GM23338 (cell line): Measurements from ENCODE around the gene APBA2. TPM values are rescaled to one million over a fixed set of nuclear protein-coding genes. Genes with fewer than 3 reads are reported as not detected.

Experiments
- ATAC-seq: fragments of 200-7000 bp; cut with Tn5 transposase; 3 replicates; pipeline ENCODE4 v1.9.1; 2020
- DNase-seq: peaks from one replicate; pipeline ENCODE4 v3.0.0-alpha.2; 2015; ENCODE audit warnings: low spot score
- H2AFZ ChIP-seq: fragments of 200-600 bp; sonication (generic); 2 replicates; pipeline ENCODE4 v1.8.0; 2016; ENCODE audit warnings: antibody characterized with exemption, mild to moderate bottlenecking, moderate library complexity
- H3F3A ChIP-seq: fragments of 200-600 bp; sonication (generic); replicated peaks from 2 replicates; pipeline ENCODE4 v1.8.0; 2017; ENCODE audit warnings: antibody characterized with exemption, mixed run types, low read depth
- H3K27ac ChIP-seq: fragments of 200-600 bp; sonication (generic); 2 replicates; pipeline ENCODE4 v1.6.1; 2016; ENCODE audit warnings: low read depth
- H3K27me3 ChIP-seq: fragments of 200-600 bp; sonication (generic); 2 replicates; pipeline ENCODE4 v1.8.0; 2016; ENCODE audit warnings: mild to moderate bottlenecking, mixed run types, moderate library complexity; ENCODE audit not compliant: insufficient read depth
- H3K36me3 ChIP-seq: fragments of 200-600 bp; sonication (generic); 2 replicates; pipeline ENCODE4 v1.8.0; 2016; ENCODE audit warnings: mild to moderate bottlenecking; ENCODE audit not compliant: insufficient read depth
- H3K4me1 ChIP-seq: fragments of 200-600 bp; sonication (generic); 2 replicates; pipeline ENCODE4 v1.8.0; 2016; ENCODE audit warnings: mild to moderate bottlenecking, moderate library complexity; ENCODE audit not compliant: insufficient read depth
- H3K4me2 ChIP-seq: fragments of 200-600 bp; sonication (generic); 2 replicates; pipeline ENCODE4 v1.7.1; 2017; ENCODE audit warnings: mixed run types
- H3K4me3 ChIP-seq: fragments of 200-600 bp; sonication (generic); 2 replicates; pipeline ENCODE4 v1.6.1; 2016; ENCODE audit warnings: mixed run types
- H3K79me2 ChIP-seq: fragments of 200-600 bp; sonication (generic); replicated peaks from 2 replicates; pipeline ENCODE4 v1.8.0; 2017; ENCODE audit warnings: mild to moderate bottlenecking; ENCODE audit not compliant: insufficient read depth
- H3K9me2 ChIP-seq: fragments of 200-600 bp; sonication (generic); 2 replicates; pipeline ENCODE4 v1.8.0; 2017; ENCODE audit not compliant: insufficient read depth
- H4K20me1 ChIP-seq: fragments of 200-600 bp; sonication (generic); replicated peaks from 2 replicates; pipeline ENCODE4 v1.8.0; 2017; ENCODE audit warnings: mild to moderate bottlenecking; ENCODE audit not compliant: insufficient read depth
- H3K27ac Mint-ChIP-seq: 2 replicates; pipeline ENCODE4 v1.8.0; 2020; ENCODE audit warnings: inconsistent platforms, mild to moderate bottlenecking, moderate library complexity, mixed read lengths
- H3K27me3 Mint-ChIP-seq: 3 replicates; pipeline ENCODE4 v1.8.0; 2022; ENCODE audit warnings: low read depth, mild to moderate bottlenecking, moderate library complexity, mixed read lengths, inconsistent platforms; ENCODE audit not compliant: insufficient read depth, poor library complexity
- H3K36me3 Mint-ChIP-seq: 3 replicates; pipeline ENCODE4 v1.8.0; 2021; ENCODE audit warnings: low read depth, mild to moderate bottlenecking, inconsistent platforms, moderate library complexity, mixed read lengths
- H3K4me1 Mint-ChIP-seq: 3 replicates; pipeline ENCODE4 v1.8.0; 2020; ENCODE audit warnings: mild to moderate bottlenecking, inconsistent platforms, mixed read lengths
- H3K4me3 Mint-ChIP-seq: 3 replicates; pipeline ENCODE4 v1.8.0; 2021; ENCODE audit warnings: moderate library complexity, mild to moderate bottlenecking, inconsistent platforms, mixed read lengths
- H3K9me3 Mint-ChIP-seq: 3 replicates; pipeline ENCODE4 v1.8.0; 2020; ENCODE audit warnings: moderate library complexity, mild to moderate bottlenecking, inconsistent platforms, mixed read lengths
- CREB1 ChIP-seq: fragments of 250-450 bp; sonication (Bioruptor Pico); IDR thresholded peaks from 2 replicates; pipeline ENCODE4 v1.5.0; 2020; ENCODE audit warnings: low read depth, mild to moderate bottlenecking, moderate library complexity
- EZH2 ChIP-seq: fragments of 200-600 bp; sonication (generic); IDR thresholded peaks from one replicate; pipeline ENCODE4 v1.8.0; 2017; ENCODE audit warnings: antibody characterized with exemption, mild to moderate bottlenecking, low read depth; ENCODE audit not compliant: unreplicated experiment
- JUNB ChIP-seq: IDR thresholded peaks from one replicate; pipeline ENCODE4 v1.6.1; 2016; ENCODE audit warnings: antibody characterized with exemption; ENCODE audit not compliant: unreplicated experiment
- NANOG ChIP-seq: IDR thresholded peaks from 2 replicates; pipeline ENCODE4 v1.6.1; 2016; ENCODE audit warnings: antibody characterized with exemption, borderline replicate concordance
- POLR2AphosphoS5 ChIP-seq: IDR thresholded peaks from 2 replicates; pipeline ENCODE4 v1.6.1; 2016; ENCODE audit warnings: antibody characterized with exemption, low read depth
- REST ChIP-seq: IDR thresholded peaks from one replicate; pipeline ENCODE4 v1.6.1; 2018; ENCODE audit warnings: antibody characterized with exemption; ENCODE audit not compliant: unreplicated experiment
- STAT1 ChIP-seq: IDR thresholded peaks from one replicate; pipeline ENCODE4 v1.6.1; 2016; ENCODE audit warnings: antibody characterized with exemption; ENCODE audit not compliant: unreplicated experiment
- ZNF331 ChIP-seq: fragments of 250-450 bp; sonication (Bioruptor Pico); IDR thresholded peaks from 2 replicates; pipeline ENCODE4 v1.5.0; 2020; ENCODE audit warnings: low read depth, mild to moderate bottlenecking, moderate library complexity
- ZNF462 ChIP-seq: fragments of 250-450 bp; sonication (Bioruptor Pico); IDR thresholded peaks from 2 replicates; pipeline ENCODE4 v1.5.0; 2020; ENCODE audit warnings: mild to moderate bottlenecking, moderate library complexity
- polyA plus RNA-seq: library from polyadenylated mRNA; unstranded; fragments of >200 nt; fragmentation: Nextera tagmentation; extraction: Ambion mirVana; gene quantifications from 2 replicates; pipeline ENCODE4 v1.2.1, GENCODE V29; 2016
- total RNA-seq: library from RNA; depleted of rRNA; stranded (reverse); fragments of >200 nt; shearing (Covaris generic); gene quantifications from 2 replicates; pipeline ENCODE4 v1.2.3, GENCODE V29; 2014

The APBA2 gene
- total and polyA plus RNA-seq, 2 experiments from 2014 or later, result 5.9 to 24.7 TPM

- Histone ChIP-seq H3K4me1 (peaks cover 8% of the 10 kb centered on the region), H3K9me2 (no peaks in the 10 kb centered on the region), H3K79me2 (no peaks in the 10 kb centered on the region), H3F3A (no peaks in the 10 kb centered on the region), H3K36me3 (0 out of 2 replicates have a peak, but pooled peaks cover 5% of the 10 kb centered on the region), H4K20me1 (no peaks in the 10 kb centered on the region), H3K4me3 (no peak overlapping the region), H3K27ac (no peak overlapping the region), H3K4me2 (no peak overlapping the region), H2AFZ (no peak overlapping the region), H3K27me3 (no peaks in the 10 kb centered on the region)
- no peak overlapping the region for H3K27ac Mint-ChIP-seq
- no peaks in the 10 kb centered on the region for H3K9me3 Mint-ChIP-seq
- no peak for ATAC-seq
- peaks cover 21% of the 10 kb centered on the region for H3K4me1 Mint-ChIP-seq
- H3K4me3 Mint-ChIP-seq, result no peak overlapping the region
- no peak for DNase-seq
- no peaks in the 10 kb centered on the region for H3K36me3 Mint-ChIP-seq
- TF ChIP-seq STAT1 (no peak), ZNF462 (no peak), ZNF331 (CRISPR knock-in tag) (no peak), CREB1 (CRISPR knock-in tag) (no peak), NANOG (no peak), JUNB (no peak), REST (no peak), EZH2 (no peak), POLR2AphosphoS5 (no peak)
- H3K27me3 Mint-ChIP-seq, result peaks cover 3% of the 10 kb centered on the region
These were observed 128.7 kb downstream of the APBA2 start for GRCh38 chr15:29014493-29014892.
